Stimulated activated CD4-positive, alpha-beta T cell treated with anti-CD3 and anti-CD28 coated beads, Interleukin-4, amount 100 ng/mL, for 4 hours (primary cell): ENCODE results near the gene ZFP62.
"Not testable (repeated sequence)": the region's sequence is repeated elsewhere in the genome, so short reads cannot be mapped to it uniquely, and the experiment has no call there.

Experiments
- DNase-seq, 2 experiments: peaks; one replicate each; pipeline ENCODE4 v3.0.0-alpha.2; 2020

The ZFP62 gene

DNA sequence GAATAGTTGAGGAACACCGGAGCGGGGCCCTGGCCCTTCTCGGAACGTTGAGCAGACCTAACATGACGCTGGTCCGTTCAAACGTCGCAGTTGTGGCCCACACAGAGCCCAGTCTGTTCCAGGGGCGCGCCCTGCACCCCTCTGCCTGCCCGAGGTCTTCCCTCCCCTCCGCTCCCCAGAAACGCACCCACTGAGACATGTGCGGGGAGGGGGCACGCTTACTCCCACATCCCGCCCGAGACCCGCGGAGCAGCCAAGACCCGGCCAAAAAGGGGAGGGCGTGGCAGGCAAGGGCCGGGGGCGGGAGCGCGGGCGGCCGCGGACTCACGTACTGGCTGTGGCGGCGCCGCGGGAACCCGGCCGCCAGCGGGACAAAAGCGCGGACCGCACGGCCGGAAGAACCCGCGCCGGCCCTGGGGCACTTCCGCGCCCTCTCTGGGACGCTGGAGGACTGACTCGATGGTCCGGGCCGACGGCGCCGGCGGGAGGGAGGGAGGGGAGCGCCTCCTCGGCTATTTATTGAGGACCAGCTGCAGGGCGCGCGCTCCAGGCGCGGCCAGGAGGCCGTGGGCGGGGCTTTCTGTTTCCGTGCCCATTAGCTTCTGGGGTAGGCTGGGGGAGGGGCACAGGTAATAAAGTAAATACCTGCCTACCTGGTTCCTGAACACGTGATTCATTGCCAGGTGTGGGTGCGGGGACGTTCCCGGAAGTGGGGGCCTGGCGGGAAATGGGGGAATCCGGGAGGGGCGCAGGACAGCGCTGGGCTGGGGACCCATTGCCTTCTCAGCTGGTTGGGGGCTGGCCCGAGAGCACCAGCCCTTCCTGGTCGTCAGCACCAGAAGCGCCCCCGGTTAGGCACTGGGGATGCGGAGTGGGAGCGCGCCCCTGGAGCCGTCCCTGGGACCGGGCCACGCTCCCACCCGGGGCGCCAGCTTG lies at the start of gene ZFP62:
TSS of gene ZFP62 (minus strand) at position 390 of the 936 bp plus-strand sequence. CDS start at position 333, 57 bp downstream.
- peak; percentile 78 to 85 for DNase-seq

DNA sequence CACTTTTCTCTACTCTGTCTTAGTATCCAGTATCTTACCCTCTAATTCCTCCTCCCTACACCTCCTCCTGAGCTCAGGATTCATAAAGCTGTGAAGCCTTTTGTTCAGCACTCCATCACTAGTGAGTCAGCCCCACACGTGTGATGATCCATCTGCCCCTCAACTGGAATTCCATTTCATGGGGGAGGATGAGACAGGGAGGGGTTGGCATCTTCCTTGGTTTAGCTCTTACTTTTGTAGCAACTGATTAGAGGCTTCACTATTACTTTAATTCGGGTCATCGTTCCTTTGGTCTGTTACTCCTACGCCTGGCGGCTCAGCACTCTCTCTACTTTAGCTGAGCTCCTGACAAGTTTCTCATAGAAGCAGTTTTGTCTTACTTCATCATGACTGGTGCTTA lies 49.7 kb upstream of the ZFP62 start:
- no peak for DNase-seq

DNA sequence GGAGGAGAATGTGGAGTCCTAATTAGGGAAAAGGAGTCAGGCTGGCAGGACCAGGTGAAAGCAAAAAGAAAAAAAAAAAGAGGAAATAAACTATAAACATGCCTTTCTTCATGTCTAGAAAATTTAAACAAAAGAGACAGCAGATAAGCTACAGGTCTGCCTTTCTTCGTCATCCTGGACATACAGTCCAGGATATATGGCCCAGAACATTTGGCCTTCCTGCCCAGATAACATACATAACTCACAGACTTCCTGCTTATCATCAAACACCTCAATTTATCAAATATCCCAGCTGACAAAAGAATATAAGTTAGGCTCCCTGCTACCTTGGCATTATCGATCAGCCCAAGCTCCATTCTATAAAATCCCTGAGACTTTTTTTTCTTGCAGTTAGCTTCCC lies 49.1 kb upstream of the ZFP62 start:
- DNase-seq = no peak

DNA sequence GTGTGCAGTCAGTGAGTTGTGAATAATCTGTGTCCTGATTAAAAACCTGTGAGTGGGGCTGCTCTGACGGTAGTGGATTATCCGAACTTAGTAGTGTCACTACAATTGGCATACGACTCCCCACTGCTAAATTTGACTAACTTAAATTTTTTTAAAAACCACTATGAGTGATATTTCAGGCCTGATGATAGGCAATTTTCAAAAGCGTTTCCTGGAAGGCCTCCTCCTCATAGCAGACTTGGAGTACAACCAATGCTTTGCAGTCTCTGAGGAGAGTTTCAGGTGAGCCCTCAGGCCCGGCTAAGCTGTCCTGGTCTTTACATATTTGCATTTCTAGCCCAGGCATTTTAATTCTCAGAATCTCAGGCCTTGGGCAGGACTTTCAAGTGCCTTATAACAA lies 48.7 kb upstream of the ZFP62 start:
- DNase-seq = no peak

DNA sequence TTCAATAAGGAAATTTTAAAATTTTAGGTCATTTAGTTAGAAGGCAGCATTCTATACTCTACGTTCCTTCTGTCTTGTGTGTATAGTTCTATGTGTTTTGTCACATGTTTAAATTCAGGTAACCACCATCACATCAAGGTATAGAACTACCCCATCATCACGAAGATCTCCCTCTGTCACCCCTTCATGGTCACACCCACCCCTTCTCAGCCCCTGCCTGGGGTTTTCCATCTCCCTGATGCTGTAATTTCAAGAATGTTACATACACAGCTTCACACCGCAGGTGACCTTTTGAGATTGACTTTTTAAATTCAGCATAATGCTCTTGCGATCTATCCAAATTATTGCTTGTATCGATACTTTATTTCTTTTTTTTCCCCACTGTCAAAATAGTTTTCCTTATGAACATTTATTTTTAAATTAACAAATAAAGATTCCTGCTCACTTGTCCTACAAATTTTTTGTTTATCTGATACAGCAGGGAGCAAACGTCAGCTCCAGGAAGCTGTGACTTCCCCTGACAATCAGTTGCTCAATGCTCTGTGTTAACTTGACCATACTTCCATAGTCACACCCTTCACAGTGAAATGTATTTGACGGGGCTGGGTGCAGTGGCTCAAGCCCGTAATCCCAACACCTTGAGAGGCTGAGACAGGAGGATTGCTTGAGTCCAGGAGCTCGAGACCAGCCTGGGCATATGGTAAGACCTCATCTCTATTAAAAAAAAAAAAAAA lies 48.1 kb upstream of the ZFP62 start:
- DNase-seq = no peak

DNA sequence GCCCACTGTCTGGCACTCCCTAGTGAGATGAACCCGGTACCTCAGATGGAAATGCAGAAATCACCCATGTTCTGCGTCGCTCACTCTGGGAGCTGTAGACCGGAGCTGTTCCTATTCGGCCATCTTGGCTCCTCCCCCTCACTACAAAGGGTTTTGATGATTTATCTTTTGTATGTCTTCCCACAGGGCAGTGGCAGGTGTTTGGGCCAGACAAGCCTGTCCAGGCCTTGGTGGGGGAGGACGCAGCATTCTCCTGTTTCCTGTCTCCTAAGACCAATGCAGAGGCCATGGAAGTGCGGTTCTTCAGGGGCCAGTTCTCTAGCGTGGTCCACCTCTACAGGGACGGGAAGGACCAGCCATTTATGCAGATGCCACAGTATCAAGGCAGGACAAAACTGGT lies 47.3 kb upstream of the ZFP62 start:
- DNase-seq = no peak

DNA sequence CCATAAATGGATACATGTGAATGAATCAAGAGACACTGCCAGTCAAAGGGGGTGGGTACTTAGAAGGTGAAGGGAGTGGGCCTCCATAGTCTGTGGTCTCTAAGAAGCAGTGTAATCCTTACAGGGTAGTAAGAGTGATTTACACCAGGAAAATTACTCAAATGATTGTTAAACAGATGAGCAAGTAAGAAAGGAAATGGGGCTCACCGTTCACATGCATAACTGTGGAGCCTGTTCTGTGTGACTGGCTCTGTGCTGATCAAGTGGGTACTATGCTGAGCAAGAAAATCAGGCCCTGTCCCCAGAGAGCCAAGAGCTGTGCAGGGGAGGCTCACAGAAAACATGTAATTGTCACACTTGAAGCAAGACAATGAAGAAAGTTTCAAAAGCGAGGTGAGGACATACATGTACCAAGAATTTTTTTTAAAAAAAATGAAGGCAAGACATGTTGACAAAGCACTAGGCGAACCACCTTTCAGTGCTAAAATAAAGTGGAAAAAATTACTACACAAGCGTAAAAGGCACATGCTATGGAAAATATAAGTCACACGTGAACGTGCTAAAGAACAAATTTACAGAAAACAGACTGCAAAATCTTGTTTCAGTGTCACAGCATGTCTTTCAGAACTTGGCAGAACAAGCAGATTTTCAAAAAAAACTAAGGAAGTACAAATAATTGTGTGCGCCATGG lies 40.4 kb upstream of the ZFP62 start:
- no peak for DNase-seq

DNA sequence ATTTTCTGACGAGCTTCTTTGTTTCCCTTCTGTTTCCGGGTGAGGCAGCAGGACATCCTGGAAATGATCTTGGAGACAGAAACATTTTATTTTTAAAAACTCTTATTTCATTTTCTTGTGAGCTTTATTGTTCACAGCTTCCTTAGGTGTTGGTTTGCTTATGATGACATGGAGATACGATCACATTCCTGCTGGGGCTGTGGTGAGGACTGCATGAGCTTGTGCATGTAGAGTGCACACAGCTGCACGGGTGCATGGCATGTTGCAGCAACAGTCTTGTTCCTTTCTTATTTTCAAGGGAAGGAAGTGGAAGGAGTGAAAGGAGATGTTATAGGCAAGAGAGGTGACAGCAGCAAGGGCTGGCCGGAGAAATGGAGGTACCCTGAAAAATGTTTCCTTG lies 39.1 kb upstream of the ZFP62 start:
- DNase-seq = no peak

DNA sequence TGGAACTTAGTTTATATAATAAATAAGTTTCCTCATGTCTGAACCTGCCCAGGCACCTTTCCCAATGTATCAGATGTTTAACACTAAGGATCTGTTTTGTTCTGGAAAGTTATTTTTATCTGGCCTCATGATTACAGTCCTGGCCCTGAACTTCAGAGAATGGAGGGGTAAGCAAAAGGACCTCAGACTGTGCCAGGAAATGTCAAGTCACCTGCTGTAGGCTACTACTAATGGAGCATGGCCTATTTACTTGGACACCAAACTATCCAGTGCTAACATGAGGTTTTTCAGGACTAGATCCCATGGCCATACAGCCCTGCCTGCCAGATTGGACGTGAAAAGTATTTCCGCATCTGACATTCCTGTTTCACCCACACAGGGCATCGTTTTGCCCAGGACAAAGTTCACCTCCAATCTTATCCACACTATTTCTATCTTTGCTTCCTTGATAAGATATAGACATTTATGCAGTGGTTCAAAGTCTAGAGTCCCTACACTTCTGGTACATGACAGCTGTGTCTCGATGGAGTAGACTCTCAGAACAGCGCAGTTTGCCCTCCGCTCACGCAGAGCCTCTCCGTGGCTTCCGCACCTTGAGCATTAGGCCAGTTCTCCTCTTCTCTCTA lies 37.7 kb upstream of the ZFP62 start, which contains the start of gene BTNL8:
TSS of gene BTNL8 (plus strand) at position 539 of the 626 bp plus-strand sequence. CDS start 152 bp downstream, outside the sequence.
- no peak for DNase-seq

DNA sequence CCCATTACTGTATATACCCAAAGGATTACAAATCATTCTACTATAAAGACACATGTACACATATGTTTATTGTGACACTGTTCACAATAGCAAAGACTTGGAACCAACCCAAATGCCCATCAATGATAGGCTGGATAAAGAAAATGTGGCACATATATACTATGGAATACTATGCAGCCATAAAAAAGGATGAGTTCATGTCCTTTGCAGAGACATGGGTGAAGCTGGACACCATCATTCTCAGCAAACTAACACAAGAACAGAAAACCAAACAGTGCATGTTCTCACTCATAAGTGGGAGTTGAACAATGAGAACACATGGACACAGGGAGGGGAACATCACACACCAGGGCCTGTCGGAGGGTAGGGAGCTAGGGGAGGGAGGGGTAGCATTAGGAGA lies 34.3 kb upstream of the ZFP62 start:
- not testable (repeated sequence) for DNase-seq

DNA sequence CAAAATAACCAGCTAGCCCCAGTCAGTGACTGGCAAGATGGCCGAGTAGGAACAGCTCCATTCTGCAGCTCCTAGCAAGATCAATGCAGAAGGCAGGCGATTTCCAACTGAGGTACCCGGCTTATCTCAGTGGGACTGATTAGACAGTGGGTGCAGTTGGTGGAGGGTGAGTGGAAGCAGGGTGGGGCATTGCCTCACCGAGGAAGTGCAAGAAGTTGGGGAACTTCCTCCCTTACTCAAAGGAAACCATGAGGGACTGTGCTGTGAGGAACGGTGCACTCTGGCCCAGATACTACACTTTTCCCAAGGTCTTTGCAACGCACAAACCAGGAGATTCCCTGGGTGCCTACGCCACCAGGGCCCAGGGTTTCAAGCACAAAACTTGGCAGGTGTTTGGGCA lies 28.3 kb upstream of the ZFP62 start:
- no peak for DNase-seq

DNA sequence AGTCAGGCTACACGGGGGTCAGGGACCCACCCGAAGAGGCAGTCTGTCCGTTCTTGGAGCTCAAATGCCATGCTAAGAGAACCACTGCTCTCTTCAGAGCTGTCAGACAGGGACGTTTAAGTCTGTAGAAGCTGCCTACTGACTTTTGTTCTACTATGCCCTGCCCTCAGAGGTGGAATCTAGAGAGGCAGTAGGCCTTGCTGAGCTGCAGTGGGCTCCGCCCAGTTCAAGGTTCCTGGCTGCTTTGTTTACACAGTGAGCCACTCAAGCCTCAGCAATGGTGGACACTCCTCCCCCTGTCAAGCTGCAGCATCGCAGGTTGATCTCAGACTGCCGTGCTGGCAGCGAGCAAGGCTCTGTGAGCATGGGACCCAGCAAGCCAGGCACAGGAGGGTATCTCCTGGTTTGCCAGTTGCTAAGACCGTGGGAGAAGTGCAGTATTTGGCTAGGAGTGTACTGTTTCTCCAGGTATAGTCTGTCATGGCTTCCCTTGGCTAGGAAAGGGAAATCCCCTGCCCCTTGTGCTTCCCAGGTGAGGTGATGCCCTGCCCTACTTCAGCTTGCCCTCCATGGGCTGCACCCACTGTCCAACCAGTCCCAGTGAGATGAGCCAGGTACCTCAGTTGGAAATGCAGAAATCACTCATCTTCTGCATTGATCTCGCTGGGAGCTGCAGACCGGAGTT lies 24.9 kb upstream of the ZFP62 start:
- not testable (repeated sequence) for DNase-seq

DNA sequence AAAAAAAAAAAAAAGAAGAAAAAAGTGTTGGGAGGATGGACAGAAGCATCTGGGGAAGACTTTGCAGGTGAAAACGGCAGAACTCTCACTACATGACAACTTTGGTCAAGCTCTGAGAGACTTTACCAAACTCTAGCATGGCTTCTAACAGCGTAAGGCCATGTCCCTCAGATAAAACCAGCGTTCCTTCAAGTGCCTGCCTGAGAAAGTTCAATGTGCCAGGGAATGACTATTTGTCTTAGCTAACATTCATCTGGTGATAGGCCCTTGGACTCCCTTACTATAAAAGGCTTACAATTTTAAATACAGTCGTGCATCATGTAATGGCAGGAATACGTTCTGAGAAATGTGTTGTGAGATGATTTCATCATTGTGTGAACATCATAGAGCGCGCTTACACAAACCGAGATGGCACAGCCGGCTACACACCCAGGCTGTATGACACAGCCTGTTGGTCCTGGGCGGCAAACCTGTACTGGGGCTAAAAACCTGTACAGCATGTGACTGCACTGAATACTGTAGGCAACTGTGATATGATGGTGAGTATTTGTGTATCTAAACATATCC lies 14.9 kb upstream of the ZFP62 start:
- no peak for DNase-seq

DNA sequence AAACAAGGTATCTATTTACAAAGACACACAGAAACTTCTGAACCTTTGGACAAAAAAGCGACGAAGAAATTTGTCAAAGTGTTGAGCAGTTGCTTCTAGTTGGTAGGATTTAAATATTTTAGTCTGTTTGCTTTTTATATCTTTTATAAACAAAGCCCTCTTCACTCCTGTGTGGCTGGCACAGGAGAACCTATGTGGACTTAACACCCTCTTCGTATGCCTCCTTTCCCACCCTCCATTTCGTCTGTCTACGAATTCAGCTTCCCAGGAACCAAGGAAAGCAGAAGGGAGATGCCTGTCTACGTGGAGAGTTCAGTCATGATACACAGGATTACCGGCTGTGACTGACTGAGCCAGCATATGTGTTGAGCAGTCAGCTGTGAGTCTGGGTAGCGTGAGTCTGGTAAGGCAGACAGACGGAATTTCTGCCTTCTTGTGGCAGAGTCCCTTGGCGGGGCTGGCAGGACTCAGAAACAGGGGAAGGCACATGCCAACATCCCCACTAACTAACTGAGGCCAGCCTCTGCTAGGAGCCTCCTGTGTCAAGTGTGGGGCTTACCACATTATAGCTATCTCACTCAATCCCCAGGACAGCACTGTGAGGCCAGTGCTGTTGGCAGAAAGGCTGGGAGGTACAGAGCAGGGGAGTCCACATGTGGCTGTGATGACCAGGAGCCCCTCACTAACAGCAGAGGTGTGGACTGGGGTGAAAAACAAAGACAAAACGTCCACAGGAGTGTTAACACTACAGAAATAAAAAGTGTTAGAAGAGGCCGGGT lies 13.9 kb upstream of the ZFP62 start:
- DNase-seq = no peak

DNA sequence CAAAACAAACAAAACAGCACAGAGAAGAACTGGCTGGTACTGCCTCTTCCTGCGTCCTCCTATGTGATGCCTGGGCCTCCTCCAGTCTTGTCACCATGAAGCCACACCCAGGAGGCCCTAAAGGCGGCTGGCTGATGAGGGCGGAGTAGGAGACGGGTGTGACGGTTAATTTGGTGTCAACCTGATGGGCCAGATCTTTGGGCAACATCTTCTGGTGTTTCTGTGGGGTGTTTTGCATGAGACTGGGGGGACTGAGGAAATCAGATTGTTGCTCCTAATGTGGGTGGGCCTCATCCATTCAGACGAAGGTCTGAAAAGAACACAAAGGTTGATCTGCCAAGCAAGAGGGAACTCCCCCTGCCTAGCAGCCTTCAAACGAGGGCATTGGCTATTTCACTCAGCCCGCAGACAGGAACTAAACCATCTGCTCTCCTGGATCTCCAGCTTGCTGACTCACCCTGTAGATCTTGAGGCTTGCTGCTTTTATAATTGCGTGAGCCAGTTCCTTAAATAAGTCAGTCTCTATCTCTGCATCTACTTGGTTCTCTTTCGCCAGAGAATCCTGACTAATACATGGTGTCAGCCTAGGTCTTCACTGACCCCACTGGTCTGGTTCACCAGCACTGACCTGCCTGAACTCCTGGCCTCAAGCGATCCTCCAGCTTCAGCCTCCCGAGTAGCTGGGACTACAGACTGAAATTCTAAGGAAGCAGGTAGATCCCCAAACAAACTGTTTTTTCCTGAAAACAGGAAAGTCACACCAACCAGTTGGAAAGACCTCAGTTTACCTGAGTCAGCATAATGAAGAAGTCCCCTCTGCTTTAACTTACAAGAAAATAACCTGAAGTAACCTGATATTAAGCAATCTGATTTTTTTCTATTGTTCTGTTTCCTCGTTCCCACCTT lies 12.8 kb upstream of the ZFP62 start:
- no peak for DNase-seq

DNA sequence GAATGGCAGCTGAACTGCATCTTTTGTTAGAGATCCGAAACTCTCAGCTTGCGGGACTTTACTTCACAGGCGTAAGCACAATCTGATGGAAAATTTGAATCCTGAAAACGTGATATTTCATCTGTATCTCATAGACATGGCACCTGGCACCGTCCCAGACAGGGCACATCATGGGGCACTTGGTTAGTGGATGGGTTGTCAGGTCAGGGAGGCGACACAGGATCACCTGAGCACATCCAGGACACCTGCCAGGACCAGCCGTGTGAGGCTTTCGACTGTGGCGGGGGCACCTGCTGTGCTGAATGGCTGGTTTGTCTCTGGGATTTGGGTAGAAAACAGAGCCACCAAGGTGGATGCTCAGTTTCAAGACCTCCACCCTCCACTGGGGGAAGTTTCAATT lies 11.3 kb upstream of the ZFP62 start:
- DNase-seq = no peak

DNA sequence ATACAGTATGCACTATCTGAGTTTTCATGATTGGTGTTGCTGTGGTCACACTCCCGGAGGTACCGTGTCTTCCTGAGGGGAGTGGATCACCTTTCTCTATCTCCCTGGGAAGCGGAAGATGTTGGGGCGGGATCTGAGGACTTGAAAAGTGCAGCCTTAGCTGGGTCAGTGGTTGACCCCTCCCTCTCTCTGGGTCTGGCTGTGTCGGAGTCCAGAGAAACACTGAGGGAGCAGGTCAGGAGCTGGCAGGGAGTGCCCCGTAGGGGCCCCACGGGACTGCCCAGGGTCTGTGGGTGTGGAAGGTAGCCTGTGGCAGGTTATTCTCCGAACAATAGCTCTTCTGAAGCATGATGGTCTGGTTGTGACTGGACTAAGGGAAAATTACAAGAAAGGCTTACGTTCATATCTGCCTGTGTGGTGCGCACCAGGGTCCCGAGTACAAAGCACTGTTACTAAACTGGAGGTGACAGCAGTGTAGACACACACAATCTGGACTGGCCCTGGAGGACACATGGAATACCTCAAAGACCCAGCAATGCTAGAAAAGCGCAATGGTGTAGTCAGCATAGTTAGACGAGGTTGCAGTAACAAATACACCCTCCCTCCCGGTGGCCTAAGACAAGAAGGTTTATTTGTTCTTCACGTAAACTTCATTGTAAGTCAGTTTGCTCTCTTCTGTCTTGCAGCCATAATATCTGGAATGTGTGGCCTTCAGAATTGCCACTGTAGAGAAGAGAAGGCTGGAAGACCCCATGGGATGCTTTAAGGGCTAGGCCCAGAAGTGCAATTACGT lies 9.4 kb upstream of the ZFP62 start:
- no peak for DNase-seq

DNA sequence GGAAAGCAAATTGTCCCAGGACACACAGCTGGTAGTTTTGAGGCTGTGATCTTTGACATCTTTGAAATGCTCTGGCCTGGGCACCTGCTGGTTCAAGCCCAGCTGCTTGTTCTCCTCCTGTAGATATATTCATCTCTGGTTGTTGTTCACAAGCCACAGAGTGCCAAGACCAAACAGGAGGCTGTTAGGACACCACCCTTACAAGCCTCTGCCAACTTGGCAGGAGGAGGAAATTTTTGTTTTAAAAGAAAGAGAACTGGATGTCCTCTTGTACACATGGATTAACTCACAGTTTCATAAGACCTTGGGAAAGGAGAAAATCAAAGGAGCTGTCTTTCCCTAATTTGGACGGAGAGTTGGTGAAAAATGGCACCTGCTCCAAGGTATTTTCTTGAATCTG lies 8.5 kb upstream of the ZFP62 start:
- no peak for DNase-seq

DNA sequence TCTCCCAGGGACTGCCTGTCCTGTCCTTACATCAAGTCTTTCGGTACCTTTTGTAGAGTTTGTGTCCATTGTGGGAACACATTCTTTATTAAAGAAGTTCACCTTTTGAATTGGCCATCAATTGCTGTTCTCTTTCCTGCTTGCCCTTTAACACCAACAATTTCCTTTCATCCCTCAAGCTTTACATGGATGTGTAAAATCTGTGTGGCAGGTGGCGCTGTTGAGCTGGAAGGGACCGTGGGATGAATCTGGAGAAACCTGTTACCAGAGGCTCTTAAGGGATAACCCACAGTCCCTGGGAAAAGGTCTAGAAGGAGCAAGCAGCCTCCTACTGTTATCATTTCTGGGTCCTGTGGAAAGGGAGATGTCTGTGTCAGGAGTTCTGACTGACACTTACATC lies 7.9 kb upstream of the ZFP62 start:
- DNase-seq = peak; percentile 40 to 61
